HTERT RPE-1 (cell line): ENCODE results near the gene DPH2.

Experiments used
- in situ Hi-C: fragments of 300-500 bp; cut with MboI; formaldehyde crosslinking; loops from 4 replicates; pipeline ENCODE4 v1.14.3; 2020; ENCODE audit warnings: low sequenced_read_pairs

The DPH2 gene

GRCh38 chr1:43982241-43982640 is 12.4 kb downstream of the DPH2 start:
- in situ Hi-C loops, result no loop called here

GRCh38 chr1:43982808-43983207 is 13.0 kb downstream of the DPH2 start:
- in situ Hi-C loops, result no loop called here

- in situ Hi-C loops, result no loop called here
Measured at GRCh38 chr1:43983253-43983899, 13.6 kb downstream of the DPH2 start.

GRCh38 chr1:43984855-43985254 is 15.0 kb downstream of the DPH2 start:
- in situ Hi-C loops, result no loop called here

GRCh38 chr1:43985984-43986595 is 16.3 kb downstream of the DPH2 start:
- in situ Hi-C loops, result no loop called here

- in situ Hi-C loops, result no loop called here
Measured at GRCh38 chr1:43986712-43987111, 16.9 kb downstream of the DPH2 start.

GRCh38 chr1:43987159-43987902 is 17.5 kb downstream of the DPH2 start:
- in situ Hi-C loops, result no loop called here

GRCh38 chr1:43990271-43991199 is 20.7 kb downstream of the DPH2 start:
- in situ Hi-C loops, result no loop called here

- in situ Hi-C loops, result no loop called here
Measured at GRCh38 chr1:43991200-43991475, 21.3 kb downstream of the DPH2 start.

GRCh38 chr1:43991476-43992231 is 21.8 kb downstream of the DPH2 start, which contains the start of gene CCDC24:
Gene CCDC24, plus strand, starts transcription at chr1:43991599. Its CDS starts 280 bp downstream, at chr1:43991879.
- in situ Hi-C loops, result no loop called here

GRCh38 chr1:43992232-43992995 is 22.6 kb downstream of the DPH2 start:
- in situ Hi-C loops, result no loop called here

GRCh38 chr1:43993206-43993914 is 23.6 kb downstream of the DPH2 start:
- in situ Hi-C loops, result no loop called here

GRCh38 chr1:43994071-43994470 is 24.3 kb downstream of the DPH2 start:
- in situ Hi-C loops, result no loop called here

- in situ Hi-C loops, result no loop called here
Measured at GRCh38 chr1:43994794-43995790, 25.3 kb downstream of the DPH2 start.

- in situ Hi-C loops, result no loop called here
Measured at GRCh38 chr1:43995984-43996732, 26.3 kb downstream of the DPH2 start.

- in situ Hi-C loops, result no loop called here
Measured at GRCh38 chr1:43996733-43997115, 26.9 kb downstream of the DPH2 start.

- in situ Hi-C loops, result no loop called here
Measured at GRCh38 chr1:43997295-43997999, 27.6 kb downstream of the DPH2 start.
